Central memory CD8-positive, alpha-beta T cell (primary cell): Measurements from ENCODE around the gene ZCCHC7.
"Not testable (repeated sequence)": the region's sequence is repeated elsewhere in the genome, so short reads cannot be mapped to it uniquely, and the experiment has no call there.

Experiments
- ATAC-seq: fragments of 150-1000 bp; cut with Tn5 transposase; replicated peaks from 2 replicates; pipeline ENCODE4 v1.10.0; 2022; ENCODE audit warnings: mild to moderate bottlenecking, moderate FRiP score, moderate number of reproducible peaks; ENCODE audit not compliant: poor library complexity, severe bottlenecking; ENCODE audit errors: extremely low read depth
- DNase-seq, 2 donors: peaks; one replicate each; pipeline ENCODE4 v3.0.0; 2021; ENCODE audit warnings: low spot score in 2 of 2
- H3K27ac Mint-ChIP-seq: one replicate; pipeline ENCODE4 v1.8.0; 2022; ENCODE audit warnings: low read depth, mild to moderate bottlenecking, moderate library complexity, mixed read lengths
- H3K27me3 Mint-ChIP-seq: one replicate; pipeline ENCODE4 v1.8.0; 2022; ENCODE audit warnings: mixed read lengths
- H3K36me3 Mint-ChIP-seq: one replicate; pipeline ENCODE4 v1.8.0; 2022; ENCODE audit warnings: mild to moderate bottlenecking, moderate library complexity, mixed read lengths; ENCODE audit not compliant: insufficient read depth
- H3K4me1 Mint-ChIP-seq: one replicate; pipeline ENCODE4 v1.8.0; 2022; ENCODE audit warnings: mixed read lengths
- H3K4me3 Mint-ChIP-seq: one replicate; pipeline ENCODE4 v1.8.0; 2022; ENCODE audit warnings: mild to moderate bottlenecking, moderate library complexity, mixed read lengths
- H3K9me3 Mint-ChIP-seq: one replicate; pipeline ENCODE4 v1.8.0; 2022; ENCODE audit warnings: mixed read lengths

ZCCHC7 gene

DNA sequence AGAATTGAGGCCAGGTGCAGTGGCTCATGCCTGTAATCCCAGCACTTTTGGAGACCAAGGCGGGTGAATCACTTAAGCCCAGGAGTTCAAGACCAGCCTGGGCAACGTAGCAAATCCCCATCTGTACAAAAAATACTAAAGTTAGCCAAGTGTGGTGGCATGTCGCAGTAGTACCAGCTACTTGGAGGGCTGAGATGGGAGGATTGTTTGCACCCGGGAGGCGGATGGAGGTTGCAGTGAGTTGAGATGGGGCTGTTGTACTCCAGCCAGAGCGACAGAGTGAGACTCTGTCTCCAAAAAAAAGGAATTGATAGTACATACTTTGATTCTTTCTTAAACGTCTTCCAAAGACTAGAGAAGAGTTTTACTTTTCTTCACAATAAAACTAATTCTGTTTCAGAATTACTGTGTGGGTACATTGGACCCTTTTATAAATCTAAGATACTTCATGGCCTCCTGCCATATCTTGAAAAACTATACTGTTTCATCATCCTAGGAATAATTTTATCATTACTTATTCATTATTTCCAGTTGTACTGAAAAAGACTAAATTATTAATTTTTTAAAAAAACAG lies 170.1 kb downstream of the ZCCHC7 start:
- Mint-ChIP-seq H3K27me3 (no peaks in the 10 kb centered on the region), H3K27ac (no peak overlapping the region), H3K4me1 (peaks cover 27% of the 10 kb centered on the region), H3K36me3 (peaks cover 2% of the 10 kb centered on the region), H3K4me3 (no peak overlapping the region), H3K9me3 (no peaks in the 10 kb centered on the region)
- ATAC-seq (no peak), DNase-seq (no peak)

DNA sequence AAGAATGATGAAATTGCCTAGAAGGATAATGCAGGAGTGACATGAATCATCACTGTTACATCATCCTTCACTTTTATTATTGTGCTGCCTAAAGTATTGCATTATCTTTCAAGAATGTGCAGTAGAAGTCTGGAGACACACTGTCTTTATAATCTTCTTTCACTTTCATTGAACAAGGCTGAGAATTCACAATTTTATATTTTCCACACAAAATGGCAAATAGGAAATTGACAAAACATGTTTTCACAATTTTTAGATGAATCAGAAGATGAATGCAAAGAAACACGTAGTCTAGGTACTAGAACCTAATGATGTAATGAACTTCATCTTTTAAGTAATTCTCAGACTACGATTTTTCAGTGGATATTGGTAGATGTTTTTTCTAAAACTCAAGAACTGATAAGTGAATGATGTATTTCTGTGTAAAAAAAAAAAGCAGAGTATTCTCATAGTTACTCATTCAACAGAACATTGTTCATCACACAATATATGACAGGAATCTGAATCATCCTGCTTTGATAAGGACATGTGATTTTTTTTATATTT lies 170.6 kb downstream of the ZCCHC7 start:
- ATAC-seq (no peak), DNase-seq (no peak)
- Mint-ChIP-seq H3K27ac (no peak overlapping the region), H3K4me3 (no peak overlapping the region), H3K4me1 (peaks cover 33% of the 10 kb centered on the region), H3K27me3 (no peaks in the 10 kb centered on the region), H3K36me3 (peaks cover 4% of the 10 kb centered on the region), H3K9me3 (no peaks in the 10 kb centered on the region)

DNA sequence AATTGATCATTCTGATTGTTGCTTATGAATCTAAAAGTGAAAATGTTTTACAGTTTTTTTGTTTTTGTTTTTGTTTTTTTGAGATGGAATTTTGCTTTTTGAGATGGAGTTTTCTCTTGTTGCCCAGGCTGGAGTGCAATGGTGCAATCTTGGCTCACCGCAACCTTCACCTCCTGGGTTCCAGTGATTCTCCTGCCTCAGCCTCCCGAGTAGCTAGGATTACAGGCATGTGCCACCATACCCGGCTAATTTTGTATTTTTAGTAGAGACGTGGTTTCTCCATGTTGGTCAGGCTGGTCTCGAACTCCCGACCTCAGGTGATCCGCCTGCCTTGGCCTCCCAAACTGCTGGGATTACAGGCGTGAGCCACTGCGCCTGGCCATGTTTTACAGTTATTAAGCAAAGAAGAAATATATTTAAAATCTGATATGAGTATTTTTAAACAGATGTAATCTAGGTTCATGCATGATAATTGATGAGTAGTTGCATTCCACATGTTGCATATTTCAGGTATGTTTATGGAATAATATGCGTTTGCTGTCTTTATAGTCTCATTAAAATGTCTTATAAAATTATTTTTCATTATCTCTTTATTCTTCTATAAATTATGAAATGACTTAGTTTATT lies 171.4 kb downstream of the ZCCHC7 start:
- not testable (repeated sequence) for DNase-seq, H3K27ac Mint-ChIP-seq, ATAC-seq, H3K36me3 Mint-ChIP-seq, H3K9me3 Mint-ChIP-seq, H3K4me3 Mint-ChIP-seq, H3K27me3 Mint-ChIP-seq
- peaks cover 38% of the 10 kb centered on the region for H3K4me1 Mint-ChIP-seq

DNA sequence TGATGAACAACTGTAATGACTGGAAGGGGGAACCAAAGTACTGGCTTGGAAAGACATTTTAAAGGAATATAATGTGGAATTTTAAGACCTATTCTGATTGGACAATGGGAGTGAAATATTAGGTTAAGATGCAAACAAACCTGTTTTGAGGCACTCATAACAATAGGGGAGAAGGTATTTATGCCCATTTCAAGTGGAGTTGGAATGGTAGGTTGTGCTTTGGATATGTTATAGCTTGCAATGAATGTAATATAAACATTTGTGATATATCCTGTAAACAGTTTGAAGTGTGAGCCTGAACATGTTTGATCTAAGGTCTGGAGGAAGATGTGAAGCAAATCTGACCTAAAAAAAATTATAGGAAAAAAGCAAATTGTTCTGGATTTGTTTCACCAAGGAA lies 172.5 kb downstream of the ZCCHC7 start:
- Mint-ChIP-seq H3K9me3 (no peaks in the 10 kb centered on the region), H3K4me3 (no peak overlapping the region), H3K4me1 (peaks cover 38% of the 10 kb centered on the region), H3K27me3 (no peaks in the 10 kb centered on the region), H3K27ac (no peak overlapping the region), H3K36me3 (peaks cover 4% of the 10 kb centered on the region)
- DNase-seq = no peak
- ATAC-seq = no peak

DNA sequence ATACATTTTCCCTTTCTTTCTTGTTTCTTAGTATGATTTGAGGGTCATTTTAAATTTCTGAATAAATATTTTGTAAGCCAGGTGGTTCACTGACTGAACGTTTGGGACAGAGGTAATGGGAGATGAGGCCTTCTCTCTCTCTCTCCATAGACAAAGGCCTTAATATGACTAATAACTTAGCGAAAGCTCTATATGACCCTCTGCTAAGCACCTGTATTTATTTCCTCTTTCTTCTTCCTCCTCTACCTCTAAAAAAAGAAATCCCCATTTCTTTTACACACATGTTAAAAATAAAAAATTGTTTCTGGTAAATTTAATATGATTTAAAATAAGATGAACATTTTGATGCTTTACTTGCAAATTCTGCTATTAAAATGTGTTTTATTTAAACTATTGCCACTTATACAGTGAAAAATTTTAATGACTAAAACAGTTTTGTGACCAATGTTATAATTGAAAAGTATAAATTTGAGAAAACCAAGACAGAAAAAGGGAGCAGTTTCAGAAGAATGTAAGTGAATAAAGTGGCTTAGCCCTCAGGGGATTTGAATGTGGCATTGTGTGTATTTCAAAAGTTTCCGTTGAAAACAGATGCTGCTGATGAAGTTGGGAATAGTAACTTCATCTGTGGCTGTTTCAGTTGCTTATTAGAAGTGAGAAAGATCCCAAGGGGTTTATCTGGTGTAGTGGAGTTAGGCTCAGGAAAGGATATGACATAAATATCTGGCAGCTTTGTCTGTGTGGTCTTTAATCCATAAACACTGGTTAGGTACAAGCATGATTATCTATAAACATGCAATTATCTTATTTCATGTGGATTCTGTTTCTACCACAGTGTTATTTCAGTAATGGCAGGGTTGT lies 173.5 kb downstream of the ZCCHC7 start:
- H3K27ac Mint-ChIP-seq = no peak overlapping the region
- H3K9me3 Mint-ChIP-seq = no peaks in the 10 kb centered on the region
- DNase-seq (no peak), ATAC-seq (no peak)
- peaks cover 4% of the 10 kb centered on the region for H3K36me3 Mint-ChIP-seq
- no peak overlapping the region for H3K4me3 Mint-ChIP-seq
- peaks cover 43% of the 10 kb centered on the region for H3K4me1 Mint-ChIP-seq
- H3K27me3 Mint-ChIP-seq = no peaks in the 10 kb centered on the region

DNA sequence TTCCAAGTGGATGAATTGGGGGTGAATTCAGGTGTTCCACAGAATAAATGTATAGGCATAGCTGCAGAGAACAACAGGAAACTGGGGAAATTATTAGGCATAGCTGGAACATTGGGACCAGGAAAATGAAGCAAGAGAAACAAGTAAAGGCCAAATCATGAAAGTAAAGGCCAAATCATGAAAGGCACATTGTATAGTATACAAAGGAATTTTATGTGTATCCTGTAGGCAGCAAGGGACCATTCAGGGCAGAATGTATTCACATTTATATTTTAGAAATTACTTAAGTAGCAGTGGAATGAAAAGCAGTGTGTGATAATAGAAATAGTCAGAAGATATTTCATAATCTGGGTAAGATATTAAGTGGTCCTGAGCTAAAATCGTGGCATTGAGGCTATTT lies 174.8 kb downstream of the ZCCHC7 start:
- ATAC-seq = no peak
- DNase-seq = no peak

DNA sequence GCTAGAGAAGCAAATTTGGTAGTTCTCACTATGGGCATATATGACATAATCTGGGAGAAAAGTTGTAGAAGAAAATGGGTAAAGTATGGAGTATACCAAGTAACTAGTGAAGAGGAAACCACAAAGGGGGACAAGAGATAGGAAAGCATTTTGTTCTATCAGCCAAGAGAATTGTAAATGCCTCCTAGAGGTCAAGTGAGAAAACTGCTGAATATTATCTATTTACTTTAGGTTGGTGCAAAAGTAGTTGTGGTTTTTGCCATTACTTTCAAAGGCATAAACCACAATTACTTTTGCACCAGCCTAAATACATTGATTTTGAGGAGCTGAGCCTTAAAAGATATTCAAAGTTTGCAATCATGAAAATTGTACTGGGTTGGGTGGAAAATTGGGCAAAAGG lies 175.4 kb downstream of the ZCCHC7 start:
- H3K9me3 Mint-ChIP-seq = no peaks in the 10 kb centered on the region

More for the DNA sequence above, 174.8 kb downstream of the ZCCHC7 start:
- Mint-ChIP-seq H3K4me3 (no peak overlapping the region), H3K27ac (no peak overlapping the region), H3K4me1 (peaks cover 46% of the 10 kb centered on the region), H3K36me3 (peaks cover 4% of the 10 kb centered on the region), H3K27me3 (no peaks in the 10 kb centered on the region), H3K9me3 (no peaks in the 10 kb centered on the region)

DNA sequence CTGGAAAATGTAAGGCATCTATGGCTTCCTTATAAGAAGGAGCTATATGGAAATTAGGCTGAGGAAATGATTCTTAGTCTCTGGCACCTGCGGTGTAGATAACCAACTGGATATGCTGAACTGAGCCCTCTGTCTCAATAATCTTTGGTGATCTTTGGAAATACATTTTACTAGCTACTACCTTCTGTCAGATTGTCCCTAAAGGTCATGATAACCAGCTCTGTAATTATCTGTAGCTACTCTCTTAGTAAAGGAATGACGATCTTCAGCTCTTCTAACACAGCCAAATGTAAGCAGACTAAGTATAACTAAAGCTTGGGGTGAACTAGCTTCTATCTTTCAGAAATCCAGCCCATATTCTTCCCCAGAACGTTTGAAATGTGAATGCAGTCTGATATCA lies 177.2 kb downstream of the ZCCHC7 start:
- DNase-seq (no peak), ATAC-seq (no peak)
- Mint-ChIP-seq H3K4me3 (no peak overlapping the region), H3K27ac (no peak overlapping the region), H3K4me1 (peaks cover 66% of the 10 kb centered on the region), H3K9me3 (no peaks in the 10 kb centered on the region), H3K27me3 (no peaks in the 10 kb centered on the region), H3K36me3 (peaks cover 2% of the 10 kb centered on the region)

More for the DNA sequence above, 175.4 kb downstream of the ZCCHC7 start:
- peaks cover 2% of the 10 kb centered on the region for H3K36me3 Mint-ChIP-seq
- no peaks in the 10 kb centered on the region for H3K27me3 Mint-ChIP-seq
- H3K4me3 Mint-ChIP-seq = no peak overlapping the region
- no peak overlapping the region for H3K27ac Mint-ChIP-seq
- H3K4me1 Mint-ChIP-seq = peaks cover 48% of the 10 kb centered on the region
- DNase-seq (no peak), ATAC-seq (no peak)

DNA sequence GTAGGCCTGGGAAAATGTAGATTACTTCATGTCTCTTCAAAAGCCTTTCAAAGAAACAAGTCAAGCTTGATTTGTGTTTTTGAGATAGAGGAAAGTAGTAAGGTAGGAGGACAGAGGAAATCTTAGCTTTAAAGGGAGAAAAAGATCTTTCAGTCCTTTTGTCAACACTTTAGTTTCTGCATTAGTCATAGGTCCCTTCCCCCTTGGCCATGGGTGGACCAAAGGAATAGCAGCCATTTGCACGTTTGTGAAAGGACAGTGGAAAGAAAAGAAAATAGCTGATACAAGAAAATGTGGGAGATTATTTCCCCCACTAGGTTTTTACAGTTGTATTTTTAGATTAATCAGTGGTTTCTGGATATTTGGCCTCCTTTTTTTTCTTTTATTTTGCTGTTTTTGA lies 180.2 kb downstream of the ZCCHC7 start:
- H3K27me3 Mint-ChIP-seq = no peaks in the 10 kb centered on the region
- H3K4me3 Mint-ChIP-seq = peak overlapping the region; percentile 48
- peak overlapping the region; percentile 61 for H3K27ac Mint-ChIP-seq
- peaks cover 3% of the 10 kb centered on the region for H3K36me3 Mint-ChIP-seq
- H3K9me3 Mint-ChIP-seq = no peaks in the 10 kb centered on the region
- no peak for DNase-seq
- ATAC-seq = no peak
- H3K4me1 Mint-ChIP-seq = peaks cover 81% of the 10 kb centered on the region

DNA sequence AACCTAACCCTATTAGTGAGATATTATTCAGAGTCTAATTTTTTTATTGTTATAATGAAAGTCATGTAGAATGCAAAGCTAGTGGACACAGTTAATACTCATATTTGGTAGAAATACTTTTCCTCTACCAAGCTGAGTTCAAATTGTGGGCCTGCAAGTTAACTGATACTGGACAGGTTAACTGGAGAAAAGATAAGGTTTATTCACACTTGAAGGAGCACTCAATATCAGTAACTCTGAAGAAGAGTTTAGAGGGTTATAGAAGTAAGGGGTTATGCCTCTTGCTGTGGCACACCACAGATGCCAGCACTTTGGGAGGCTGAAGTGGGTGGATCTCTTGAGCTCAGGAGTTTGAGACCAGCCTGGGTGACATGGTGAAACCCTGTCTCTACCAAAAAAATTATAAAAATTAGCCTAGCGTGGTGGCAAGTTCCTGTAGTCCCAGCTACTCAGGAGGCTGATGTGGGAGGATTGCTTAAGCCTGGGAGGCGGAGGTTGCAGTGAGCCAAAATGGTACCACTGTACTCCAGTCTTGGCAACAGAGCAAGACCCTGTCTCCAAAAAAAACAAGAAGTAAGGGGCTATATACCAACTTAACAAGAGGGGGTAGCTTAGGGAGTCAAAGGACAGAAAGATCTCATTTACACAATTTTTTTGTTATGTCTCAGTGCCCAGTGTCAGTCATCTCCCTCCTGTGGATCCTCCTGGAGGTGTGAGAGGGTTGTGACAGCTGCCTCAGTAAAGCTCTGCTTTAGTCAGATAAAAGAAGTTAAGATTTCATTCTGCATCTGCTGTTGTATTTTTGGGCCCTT lies 180.9 kb downstream of the ZCCHC7 start:
- Mint-ChIP-seq H3K36me3 (peaks cover 3% of the 10 kb centered on the region), H3K9me3 (no peaks in the 10 kb centered on the region), H3K4me1 (peaks cover 75% of the 10 kb centered on the region), H3K27me3 (no peaks in the 10 kb centered on the region), H3K4me3 (peak overlapping the region; percentile 48), H3K27ac (peak overlapping the region; percentile 61)
- ATAC-seq (no peak), DNase-seq (no peak)

DNA sequence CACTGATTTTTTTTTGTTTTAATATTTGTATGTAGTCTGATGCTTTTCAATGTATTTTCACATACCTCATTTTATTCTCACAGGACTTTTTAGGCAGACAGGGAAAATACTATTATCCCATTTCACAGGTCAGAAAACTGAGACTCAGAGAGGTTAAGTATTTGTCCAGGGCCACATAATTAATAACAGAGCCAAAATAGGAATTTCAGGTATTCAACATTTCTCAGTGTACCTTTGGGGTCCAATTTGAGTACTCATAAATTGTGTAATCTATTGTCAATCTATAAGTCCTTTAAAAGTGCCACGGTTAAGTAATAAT lies 181.4 kb downstream of the ZCCHC7 start:
- peaks cover 3% of the 10 kb centered on the region for H3K36me3 Mint-ChIP-seq
- peak overlapping the region; percentile 33 for H3K4me3 Mint-ChIP-seq
- ATAC-seq (no peak), DNase-seq (no peak)
- H3K27me3 Mint-ChIP-seq = no peaks in the 10 kb centered on the region
- H3K9me3 Mint-ChIP-seq = no peaks in the 10 kb centered on the region
- H3K27ac Mint-ChIP-seq = peak overlapping the region; percentile 61
- H3K4me1 Mint-ChIP-seq = peaks cover 71% of the 10 kb centered on the region

DNA sequence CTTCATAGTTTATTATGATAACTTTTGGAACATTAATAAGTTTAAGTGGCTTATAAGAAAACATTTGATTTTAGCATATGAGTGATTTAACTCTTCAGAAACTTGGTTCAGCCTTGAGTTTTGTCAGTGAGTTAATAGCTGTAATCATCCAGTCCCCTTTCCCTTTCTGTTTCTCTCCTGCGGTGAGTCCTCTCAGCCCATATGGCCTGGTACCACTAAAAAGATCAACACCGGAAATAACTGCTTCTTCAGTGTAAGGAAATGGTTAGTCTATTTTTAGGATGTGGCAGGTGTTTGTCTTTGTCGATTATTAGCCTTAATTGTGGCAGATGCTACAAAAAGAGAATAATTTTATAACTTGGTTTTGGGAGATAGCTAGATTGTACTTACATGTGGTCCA lies 181.9 kb downstream of the ZCCHC7 start:
- DNase-seq (peak in 1 of 2 donors; percentile 23), ATAC-seq (peak; percentile 98)
- Mint-ChIP-seq H3K36me3 (peaks cover 6% of the 10 kb centered on the region), H3K27me3 (no peaks in the 10 kb centered on the region), H3K4me1 (peaks cover 71% of the 10 kb centered on the region), H3K4me3 (peak overlapping the region; percentile 33), H3K27ac (peak overlapping the region; percentile 61), H3K9me3 (no peaks in the 10 kb centered on the region)
